GM12892 (cell line): ENCODE data around the gene ABI2.
A peak's percentile ranks its signal among the peaks of the same experiment; 100 is the strongest.

Experiments
- POLR2A ChIP-seq: IDR thresholded peaks from 2 replicates; pipeline ENCODE4 v1.6.1; 2011; ENCODE audit warnings: low read depth, low read length, control low read depth
- POLR2AphosphoS5 ChIP-seq: IDR thresholded peaks from 2 replicates; pipeline ENCODE4 v1.6.1; 2011; ENCODE audit warnings: low read depth, low read length, control low read depth
- TAF1 ChIP-seq: IDR thresholded peaks from 2 replicates; pipeline ENCODE4 v1.6.1; 2011; ENCODE audit warnings: low read depth, mild to moderate bottlenecking, control low read depth, low read length, borderline replicate concordance

GRCh38 chr2:203327901-203328759 is at the start of gene ABI2:
- peak; percentile 26; the same call in 1 of the 2 replicates for TF ChIP-seq POLR2A
- TF ChIP-seq TAF1 = no peak
- peak; percentile 10; the same call in 1 of the 2 replicates for TF ChIP-seq POLR2AphosphoS5
